Bone marrow (tissue), 2 donors: Measurements from ENCODE around the gene CYP4V2.
"Not testable (repeated sequence)": the region's sequence is repeated elsewhere in the genome, so short reads cannot be mapped to it uniquely, and the experiment has no call there.

Experiments
- DNase-seq, 2 donors: peaks; one replicate each; lab custom pipeline; 2025; lab: John Stamatoyannopoulos, UW

Gene CYP4V2

GRCh38 chr4:186228514-186228894 lies 37.1 kb downstream of the CYP4V2 start:
- DNase-seq, result no peak

GRCh38 chr4:186234367-186234766 lies 43.0 kb downstream of the CYP4V2 start:
- no peak for DNase-seq

DNA sequence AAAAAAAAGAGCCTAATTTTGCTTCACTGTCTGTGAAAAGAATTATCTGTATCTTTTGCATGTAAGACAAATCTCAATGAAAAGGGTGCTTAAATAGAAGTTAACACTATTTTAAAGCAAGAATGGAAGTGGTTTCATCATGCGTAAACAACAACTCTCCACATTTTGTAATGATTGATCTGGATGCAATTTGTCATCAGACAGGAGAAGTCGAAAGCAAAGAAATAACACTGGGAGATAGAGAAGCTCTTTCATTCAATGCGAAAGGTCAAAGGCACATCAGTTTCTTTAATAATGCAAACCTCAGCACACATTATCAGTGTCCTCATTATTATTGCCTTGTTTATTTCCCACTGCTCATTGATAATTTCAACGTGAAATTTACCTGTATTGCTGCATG lies 44.8 kb downstream of the CYP4V2 start:
- DNase-seq, result no peak

GRCh38 chr4:186240452-186240847 lies 49.1 kb downstream of the CYP4V2 start:
- DNase-seq, result no peak

GRCh38 chr4:186240848-186241491 lies 49.6 kb downstream of the CYP4V2 start:
- DNase-seq, result no peak

- no peak for DNase-seq
These were observed 50.2 kb downstream of the CYP4V2 start for GRCh38 chr4:186241616-186242015.

- DNase-seq, result not testable (repeated sequence)
These were observed 50.7 kb downstream of the CYP4V2 start for GRCh38 chr4:186242031-186242430.

DNA sequence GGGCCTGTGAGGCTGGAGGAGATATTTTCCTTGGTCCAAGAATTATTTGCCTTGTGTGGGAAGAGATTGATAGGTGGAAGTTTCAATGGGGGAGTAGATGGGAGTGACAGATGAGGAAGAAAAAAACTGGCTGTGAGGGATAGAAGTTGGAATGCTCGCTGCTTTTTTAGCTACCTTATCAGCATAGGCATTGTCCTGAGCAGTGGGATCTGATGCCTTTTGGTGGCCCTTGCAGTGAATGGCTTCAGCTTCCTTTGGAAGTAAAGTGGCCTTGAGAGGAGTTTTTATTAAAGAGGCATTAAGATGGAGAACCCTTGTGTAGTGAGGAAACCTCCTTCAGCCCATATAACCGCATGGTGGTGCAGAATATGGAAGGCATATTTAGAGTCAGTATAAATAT lies 52.0 kb downstream of the CYP4V2 start:
- DNase-seq, result no peak

DNA sequence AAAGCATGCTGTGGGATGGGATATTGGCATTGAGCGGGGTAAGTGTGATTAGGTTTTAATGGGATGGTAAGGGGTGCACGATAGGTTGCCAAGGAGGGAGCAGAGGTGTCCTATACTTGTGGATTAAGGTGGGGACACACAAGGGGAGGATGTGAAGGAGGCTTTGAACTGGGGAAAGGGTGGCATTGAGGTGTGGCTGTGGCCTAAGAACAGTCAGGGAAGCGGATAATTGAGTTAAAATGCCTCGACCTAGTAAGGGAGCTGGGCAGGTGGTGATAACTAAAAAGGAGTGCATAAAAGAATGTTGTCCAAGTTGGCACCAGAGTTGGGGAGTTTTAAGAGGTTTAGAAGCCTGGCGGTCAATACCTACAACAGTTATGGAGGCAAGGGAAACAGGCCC lies 53.5 kb downstream of the CYP4V2 start:
- no peak for DNase-seq

GRCh38 chr4:186247062-186247752 lies 55.8 kb downstream of the CYP4V2 start:
- not testable (repeated sequence) for DNase-seq

- no peak for DNase-seq
These were observed 57.3 kb downstream of the CYP4V2 start for GRCh38 chr4:186248643-186249042.

DNA sequence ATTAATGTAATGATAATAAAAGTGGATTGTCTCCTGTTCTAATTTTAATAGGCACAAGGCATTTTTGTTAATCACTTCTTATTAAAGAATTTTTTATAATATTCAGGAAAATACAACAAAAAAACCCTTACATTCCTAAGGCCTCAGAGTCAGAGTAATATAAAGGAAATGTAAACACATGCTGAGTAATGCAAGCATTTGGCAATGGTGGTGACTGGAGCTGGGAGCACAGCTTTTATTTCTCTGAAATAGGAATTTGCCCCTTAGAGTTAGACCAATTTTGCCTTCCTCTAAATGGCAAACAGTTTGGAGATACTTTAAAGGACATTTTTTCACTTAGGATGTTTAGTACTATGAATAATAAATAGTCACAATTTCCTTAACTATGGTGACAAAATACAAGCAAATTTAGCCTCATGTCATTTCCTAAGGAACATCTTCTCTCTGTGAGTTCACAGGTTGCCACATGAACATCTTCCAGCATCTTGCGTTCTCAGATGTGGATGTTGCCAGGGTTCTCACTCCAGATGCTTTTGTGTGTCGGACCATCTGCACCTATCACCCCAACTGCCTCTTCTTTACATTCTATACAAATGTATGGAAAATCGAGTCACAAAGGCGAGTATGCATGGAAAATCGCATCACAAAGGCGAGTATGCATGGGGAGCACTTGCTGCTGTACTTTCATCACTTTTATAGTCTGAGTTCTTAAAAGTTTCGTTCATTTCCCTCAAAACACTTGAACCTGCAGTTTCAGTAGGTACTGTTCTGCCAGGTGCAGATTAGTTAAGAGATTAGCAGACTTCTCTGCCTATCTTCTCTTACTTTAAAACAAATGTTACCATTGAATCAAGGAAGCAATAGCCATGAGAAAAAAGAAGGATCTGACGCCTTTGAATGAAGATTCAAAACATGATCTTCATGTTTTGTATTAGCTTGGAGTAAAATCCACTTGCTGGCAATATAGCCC lies 58.7 kb downstream of the CYP4V2 start:
- DNase-seq, result no peak

- DNase-seq, result no peak
These were observed 59.4 kb downstream of the CYP4V2 start for GRCh38 chr4:186250760-186251159.

GRCh38 chr4:186255122-186255521 lies 63.8 kb downstream of the CYP4V2 start:
- no peak for DNase-seq

DNA sequence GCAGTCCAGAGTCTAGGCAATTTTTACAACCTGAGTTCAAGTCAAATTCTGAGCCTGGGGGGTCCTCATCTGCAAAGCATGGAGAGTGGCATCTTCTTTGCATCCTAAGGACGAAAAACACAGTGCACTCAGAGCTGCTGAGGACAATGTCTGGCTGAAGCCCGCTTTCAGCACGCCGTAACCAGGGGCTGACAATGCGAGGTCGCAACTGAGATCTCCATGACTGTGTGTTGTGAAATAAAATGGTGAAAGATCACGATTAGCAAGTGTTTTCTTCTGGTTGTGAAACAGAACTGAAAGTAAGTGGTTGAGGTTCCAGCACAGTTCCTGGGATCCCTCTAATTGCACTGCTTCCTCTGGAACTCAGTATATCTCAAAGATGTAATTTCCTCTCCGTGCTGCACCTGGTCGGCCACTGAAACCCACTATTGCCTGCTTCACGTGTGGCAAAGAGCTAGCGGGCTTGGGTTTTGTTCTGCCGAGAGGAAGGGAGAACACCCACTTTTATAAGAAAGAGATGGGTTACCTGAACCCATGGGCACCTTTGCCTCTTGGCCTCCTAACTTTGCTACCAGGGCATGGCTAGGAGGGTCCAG lies 66.9 kb downstream of the CYP4V2 start:
- DNase-seq, result no peak

DNA sequence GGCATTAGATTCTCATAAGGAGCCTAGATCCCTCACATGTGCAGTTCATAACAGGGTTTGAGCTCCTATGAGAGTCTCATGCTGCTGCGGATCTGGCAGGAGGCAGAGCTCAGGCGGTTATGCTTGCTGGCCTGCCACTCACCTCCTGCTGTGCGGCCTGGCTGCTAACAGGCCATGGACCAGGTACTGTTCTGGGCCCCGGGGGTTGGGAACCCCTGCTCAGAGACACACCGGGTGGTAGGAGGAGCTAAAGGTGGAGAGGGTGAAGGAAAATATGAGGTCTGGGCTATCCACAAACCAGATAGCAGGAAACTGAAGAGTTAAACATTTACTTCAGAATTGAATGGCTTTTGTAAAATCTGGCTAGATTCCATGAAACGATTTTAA lies 68.7 kb downstream of the CYP4V2 start:
- DNase-seq, result no peak
